Psoas muscle (tissue), 8 donors: Measurements from ENCODE around the gene DLST. TPM values are rescaled to one million over a fixed set of nuclear protein-coding genes. Genes with fewer than 3 reads are reported as not detected.
A peak's percentile ranks its signal among the peaks of the same experiment; 100 is the strongest.

Experiments
- ATAC-seq, 4 donors: fragments of 200-7000 bp; cut with Tn5 transposase; one replicate each; pipeline ENCODE4 v1.9.1; 2020; ENCODE audit warnings: moderate library complexity in 3 of 4, mild to moderate bottlenecking in 2 of 4
- DNase-seq, 2 donors: peaks; one replicate each; pipeline ENCODE4 v3.0.0-alpha.2; 2020
- H3K27ac ChIP-seq: fragments of 200-600 bp; one replicate; pipeline ENCODE4 v1.8.0; 2022
- H3K27me3 ChIP-seq, 3 donors: fragments of 200-600 bp in 1 of 3; one replicate each; pipeline versions ENCODE4 v1.6.1 to v1.8.0; 2013 to 2022; ENCODE audit warnings: low read length in 2 of 3, mild to moderate bottlenecking in 2 of 3, moderate library complexity in 1 of 3; ENCODE audit not compliant: insufficient read depth in 3 of 3
- H3K36me3 ChIP-seq, 2 donors: fragments of 200-600 bp in 1 of 2; one replicate each; pipeline versions ENCODE4 v1.6.1 to v1.8.0; 2013 to 2022; ENCODE audit warnings: low read depth in 1 of 2, mild to moderate bottlenecking in 1 of 2, moderate library complexity in 1 of 2; ENCODE audit not compliant: insufficient read depth in 1 of 2
- H3K4me1 ChIP-seq: fragments of 200-600 bp; one replicate; pipeline ENCODE4 v1.8.0; 2022
- H3K4me3 ChIP-seq: fragments of 200-600 bp; one replicate; pipeline ENCODE4 v1.8.0; 2022; ENCODE audit warnings: mild to moderate bottlenecking
- H3K9me3 ChIP-seq: fragments of 200-600 bp; one replicate; pipeline ENCODE4 v1.8.0; 2022
- WGBS, 3 donors: extraction: QIAGEN DNeasy Blood & Tissue Kit; methylation state at CpG; one replicate each; pipeline versions ENCODE4 v1.1.6 to v1.1.7; 2013; 5-methylcytosine and 5-hydroxymethylcytosine counted together
- intact Hi-C, 2 donors: fragments of 100-400 bp; cut with DNase I; formaldehyde crosslinking; loops; one replicate each; pipeline versions ENCODE4 v1.11.0 to v1.14.2; 2022
- polyA plus RNA-seq, 3 donors: library from polyadenylated mRNA; stranded (reverse); fragments of 200-250 nt; gene quantifications; one replicate each; pipeline ENCODE4 v1.2.3, GENCODE V29; 2013
- total RNA-seq, 4 donors: library from RNA; stranded (reverse); fragmentation: NEBNext Ultra II Directional in 2 of 4; extraction: Animal tissue kit (Norgen Biotek cat#: 25700) in 2 of 4; gene quantifications; one replicate each; pipeline versions ENCODE4 v1.2.1 to v1.2.4, GENCODE V29; 2021 to 2023
- TF ChIP-seq, protein P1 (sequence below): fragments of 200-600 bp; IDR thresholded peaks from one replicate; pipeline ENCODE4 v1.8.0; 2022; ENCODE audit warnings: antibody characterized with exemption
- donor health status: healthy with polysubstance abuse.
- donor health status: DM: no; HTN: no; CAD: no; lungs with moderate emphysema.
- donor health status: Bipolar disorder and iron deficiency.
- donor health status: healthy.
- donor health status: DM: yes; HTN: yes; CAD: no.
- donor health status: DM: no; HTN: no; CAD: no.
- donor health status: DM: no; HTN: no; CAD: no.
- donor health status: DM: yes; HTN: yes; CAD: no.

The DLST gene
- total and polyA plus RNA-seq, 7 donors = 97.7 to 221 (median 139) TPM

DNA sequence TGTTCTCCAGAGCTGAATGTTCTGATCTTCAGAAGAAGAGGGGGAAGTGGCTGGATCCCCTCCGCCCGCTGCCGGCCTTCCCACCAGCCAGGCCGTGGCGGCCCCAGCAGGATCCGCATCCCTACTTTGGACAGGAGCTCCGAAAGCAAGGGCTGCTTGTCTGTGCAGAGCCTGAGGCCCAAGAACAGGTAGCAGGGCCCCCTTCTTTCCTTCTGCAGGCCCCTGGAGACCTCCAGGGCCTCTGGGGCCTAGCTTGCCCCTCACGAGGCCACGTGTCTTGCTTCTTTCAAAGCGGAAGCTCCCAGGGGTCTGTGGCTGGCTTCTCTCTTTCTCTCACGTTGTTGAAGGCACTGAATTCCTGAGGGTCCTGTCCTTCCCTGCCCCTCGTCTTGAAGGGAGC lies 60.5 kb downstream of the DLST start:
- intact Hi-C loops = loop anchor here in 1 of 2 donors (10.0 kb wide), 1 partner anchor 143 kb away; no protein-coding TSS in a partner anchor
- no peak for DNase-seq
- H3K27me3 ChIP-seq = no peaks in the 10 kb centered on the region
- TF ChIP-seq, protein P1, sequence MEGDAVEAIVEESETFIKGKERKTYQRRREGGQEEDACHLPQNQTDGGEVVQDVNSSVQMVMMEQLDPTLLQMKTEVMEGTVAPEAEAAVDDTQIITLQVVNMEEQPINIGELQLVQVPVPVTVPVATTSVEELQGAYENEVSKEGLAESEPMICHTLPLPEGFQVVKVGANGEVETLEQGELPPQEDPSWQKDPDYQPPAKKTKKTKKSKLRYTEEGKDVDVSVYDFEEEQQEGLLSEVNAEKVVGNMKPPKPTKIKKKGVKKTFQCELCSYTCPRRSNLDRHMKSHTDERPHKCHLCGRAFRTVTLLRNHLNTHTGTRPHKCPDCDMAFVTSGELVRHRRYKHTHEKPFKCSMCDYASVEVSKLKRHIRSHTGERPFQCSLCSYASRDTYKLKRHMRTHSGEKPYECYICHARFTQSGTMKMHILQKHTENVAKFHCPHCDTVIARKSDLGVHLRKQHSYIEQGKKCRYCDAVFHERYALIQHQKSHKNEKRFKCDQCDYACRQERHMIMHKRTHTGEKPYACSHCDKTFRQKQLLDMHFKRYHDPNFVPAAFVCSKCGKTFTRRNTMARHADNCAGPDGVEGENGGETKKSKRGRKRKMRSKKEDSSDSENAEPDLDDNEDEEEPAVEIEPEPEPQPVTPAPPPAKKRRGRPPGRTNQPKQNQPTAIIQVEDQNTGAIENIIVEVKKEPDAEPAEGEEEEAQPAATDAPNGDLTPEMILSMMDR = no peak
- H3K4me1 ChIP-seq = peaks cover 41% of the 10 kb centered on the region
- WGBS, 3 donors = 72 to 77% (median 75%) methylated on average over 12 of the region's 12 CpGs
- no peaks in the 10 kb centered on the region for H3K9me3 ChIP-seq
- no peaks in the 10 kb centered on the region for H3K36me3 ChIP-seq
- no peak overlapping the region for H3K4me3 ChIP-seq
- H3K27ac ChIP-seq = peak overlapping the region; percentile 90
- ATAC-seq = no peak

- no peak for DNase-seq
- no peak overlapping the region for H3K4me3 ChIP-seq
- H3K36me3 ChIP-seq = no peaks in the 10 kb centered on the region
- no peaks in the 10 kb centered on the region for H3K27me3 ChIP-seq
- TF ChIP-seq, protein P1 = no peak
- intact Hi-C loops = loop anchor here in 1 of 2 donors (10.0 kb wide), 1 partner anchor 142 kb away; no protein-coding TSS in a partner anchor
- H3K4me1 ChIP-seq = peaks cover 41% of the 10 kb centered on the region
- H3K9me3 ChIP-seq = no peaks in the 10 kb centered on the region
- no peak for ATAC-seq
- 82 to 85% (median 84%) methylated on average over 11 of the region's 11 CpGs for WGBS, 3 donors
- peak overlapping the region; percentile 90 for H3K27ac ChIP-seq
Observed at GRCh38 chr14:74942608-74943007, 60.9 kb downstream of the DLST start.

- Histone ChIP-seq H3K4me1 (peaks cover 22% of the 10 kb centered on the region), H3K27me3 (no peaks in the 10 kb centered on the region), H3K9me3 (no peaks in the 10 kb centered on the region), H3K27ac (peak overlapping the region; percentile 30), H3K36me3 (no peaks in the 10 kb centered on the region), H3K4me3 (no peak overlapping the region)
- WGBS, 3 donors = 57 to 65% (median 64%) methylated on average over 17 of the region's 17 CpGs
- peak in 3 of 4 donors; percentile 24 to 40 (median 35) for ATAC-seq
- TF ChIP-seq, protein P1 = peak; percentile 41
- intact Hi-C loops = loop anchor here (5.0 to 10.0 kb wide), 3 partner anchors 57 to 139 kb away; partner anchors contain the start of gene EIF2B2 (in 2 of the 2)
- DNase-seq = peak; percentile 51 to 66
Observed at GRCh38 chr14:74945261-74945851, 63.6 kb downstream of the DLST start.

- no peaks in the 10 kb centered on the region for H3K9me3 ChIP-seq
- H3K4me3 ChIP-seq = no peak overlapping the region
- no peak overlapping the region for H3K27ac ChIP-seq
- intact Hi-C loops = loop anchor here (5.0 to 10.0 kb wide), 3 partner anchors 56 to 139 kb away; partner anchors contain the start of gene EIF2B2 (in 2 of the 2)
- no peaks in the 10 kb centered on the region for H3K27me3 ChIP-seq
- H3K36me3 ChIP-seq = no peaks in the 10 kb centered on the region
- DNase-seq = peak; percentile 78 to 85
- H3K4me1 ChIP-seq = peaks cover 15% of the 10 kb centered on the region
- TF ChIP-seq, protein P1 = peak; percentile 89
- peak; percentile 82 to 91 (median 86) for ATAC-seq
- WGBS, 3 donors = 43 to 48% (median 43%) methylated on average over 17 of the region's 17 CpGs
Observed at GRCh38 chr14:74945852-74946658, 64.3 kb downstream of the DLST start.
